Stimulated activated naive CD4-positive, alpha-beta T cell (primary cell): ENCODE measurements around the gene ZNRF3.
"Not testable (repeated sequence)": the region's sequence is repeated elsewhere in the genome, so short reads cannot be mapped to it uniquely, and the experiment has no call there.

Experiments
- DNase-seq, 6 experiments: peaks; one replicate each; lab custom pipeline; 2025; lab: John Stamatoyannopoulos, UW

Gene ZNRF3

DNA sequence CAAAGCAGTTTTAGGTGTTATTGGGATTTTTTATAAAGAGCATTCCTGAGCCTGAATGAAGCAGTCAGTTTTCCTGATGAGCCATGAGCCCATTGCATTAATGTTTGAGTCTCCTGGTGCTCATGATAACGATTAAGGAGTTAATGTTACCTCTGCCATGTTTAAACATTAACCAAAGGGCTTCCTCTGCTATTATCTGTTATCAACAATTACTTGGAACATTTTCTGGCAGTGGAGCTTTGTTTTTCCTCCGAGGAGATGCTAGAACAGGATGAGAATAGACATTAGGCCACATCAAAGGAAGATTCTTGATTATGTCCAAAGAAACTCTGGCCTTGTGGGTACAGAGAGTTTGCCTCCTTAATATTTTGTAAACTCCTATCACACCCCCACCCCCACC is 49.9 kb downstream of the ZNRF3 start:
- DNase-seq: no peak

DNA sequence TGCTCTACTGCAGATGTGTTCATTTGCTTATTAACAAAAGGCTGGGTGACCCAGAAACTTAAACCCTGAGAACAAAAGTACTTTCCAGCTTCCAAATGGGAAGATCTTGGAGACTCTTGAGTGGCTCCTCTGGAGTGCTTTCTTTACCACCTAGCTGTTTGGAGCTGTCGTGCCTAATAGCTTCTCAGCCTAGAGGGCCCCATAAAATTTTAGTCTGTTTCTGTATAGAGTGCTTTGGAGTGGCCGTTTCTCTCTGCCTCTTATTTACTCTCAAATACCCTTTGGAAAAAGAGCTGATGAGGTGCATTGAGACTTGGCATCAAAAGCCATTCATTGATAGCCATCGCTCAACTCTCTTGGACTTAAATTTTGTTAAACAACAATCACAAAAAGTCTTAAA is 50.7 kb downstream of the ZNRF3 start:
- DNase-seq: no peak

DNA sequence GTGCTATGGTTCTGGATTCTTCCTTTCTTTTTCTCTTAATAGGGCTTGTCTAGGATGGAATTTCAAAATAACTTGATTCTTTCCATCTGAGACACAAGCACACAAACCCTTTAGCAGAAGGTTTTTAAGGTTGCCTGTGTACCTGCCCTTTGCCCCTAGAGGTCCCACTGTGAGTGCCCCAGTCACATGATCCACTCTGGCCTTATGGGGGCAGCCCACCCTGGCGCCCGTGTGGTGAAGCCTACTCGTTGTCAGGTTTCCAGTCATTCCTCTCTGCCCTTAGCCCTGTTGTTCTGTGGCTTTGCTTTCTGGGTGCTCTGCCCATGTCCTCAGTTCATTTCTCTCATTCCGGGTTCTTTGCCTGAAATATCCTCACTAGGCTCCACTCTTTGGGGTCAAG is 51.8 kb downstream of the ZNRF3 start:
- no peak for DNase-seq

DNA sequence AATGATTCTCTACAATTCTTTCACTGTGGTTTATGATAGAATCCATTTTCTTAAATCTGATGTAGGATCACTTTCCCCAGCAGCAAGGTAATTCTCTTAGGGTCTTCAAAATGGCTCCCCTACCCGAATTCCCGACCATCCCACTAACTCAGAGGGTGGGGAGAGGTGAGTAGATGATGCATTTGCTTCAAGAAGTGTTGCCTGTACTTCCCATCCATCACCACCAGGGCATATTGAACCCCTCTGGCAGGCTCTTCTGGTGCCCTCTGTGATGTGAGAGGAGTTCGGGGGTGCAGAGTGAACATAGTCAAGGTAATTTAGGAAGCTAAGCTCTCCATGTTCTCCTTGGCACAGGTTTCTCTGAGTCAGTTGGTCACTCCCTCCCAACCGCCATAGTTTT is 52.3 kb downstream of the ZNRF3 start:
- DNase-seq: no peak

DNA sequence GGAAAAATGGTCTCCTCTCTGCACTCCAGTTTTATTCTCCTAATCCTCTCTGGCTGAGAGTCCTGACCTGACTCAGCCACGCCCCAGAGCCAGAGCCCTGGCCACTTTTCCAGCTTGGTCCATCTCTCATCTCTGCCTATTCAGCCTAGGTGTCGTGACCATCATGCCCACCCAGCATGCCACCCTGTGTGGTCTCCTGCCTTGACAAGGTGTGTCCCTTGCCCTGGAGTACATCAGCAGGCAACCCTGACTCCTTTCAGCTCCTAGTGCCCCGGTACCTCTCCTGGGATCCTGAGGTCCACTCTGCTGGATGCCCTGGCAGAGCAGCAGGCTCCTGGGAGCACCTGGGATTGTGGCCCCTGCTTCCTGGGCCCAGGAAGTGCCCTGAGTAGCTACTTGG is 52.8 kb downstream of the ZNRF3 start:
- DNase-seq: no peak

DNA sequence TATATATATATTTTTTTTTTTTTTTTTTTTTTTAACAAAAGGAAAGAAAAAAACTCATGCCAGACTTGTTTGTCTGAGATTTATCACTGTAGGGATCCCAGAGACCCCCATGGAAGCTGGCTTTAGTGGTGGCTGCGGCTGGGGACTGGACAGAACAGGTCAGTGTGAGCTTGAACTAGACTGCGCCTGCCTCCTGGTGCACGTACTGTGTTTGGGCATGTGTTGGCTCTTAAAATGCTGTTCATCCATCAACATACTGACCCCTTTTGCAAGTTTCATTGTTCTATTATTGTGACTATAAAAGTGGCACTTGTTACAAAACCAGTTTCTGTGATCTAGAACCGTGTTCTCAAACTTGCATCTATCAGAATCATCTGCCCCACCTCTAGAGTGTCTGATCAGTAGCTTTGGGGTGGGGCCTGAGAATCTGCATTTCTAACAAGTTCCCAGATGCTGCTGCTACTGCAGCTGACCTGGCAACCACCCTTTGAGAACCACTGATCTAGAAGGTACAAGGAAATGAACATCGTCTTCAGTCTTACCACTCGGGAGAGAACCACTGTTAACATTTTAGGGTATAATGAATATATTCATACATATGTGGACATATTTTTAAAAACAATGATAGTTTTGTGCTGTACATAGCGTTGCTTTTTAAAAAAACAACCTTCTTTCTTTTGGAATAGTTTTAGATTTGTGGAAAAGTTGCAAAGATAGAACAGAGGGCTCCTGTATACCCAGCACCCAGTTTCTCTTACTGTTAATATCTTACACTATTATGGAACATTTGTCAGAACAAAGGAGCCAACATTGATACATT is 54.0 kb downstream of the ZNRF3 start:
- no peak for DNase-seq

DNA sequence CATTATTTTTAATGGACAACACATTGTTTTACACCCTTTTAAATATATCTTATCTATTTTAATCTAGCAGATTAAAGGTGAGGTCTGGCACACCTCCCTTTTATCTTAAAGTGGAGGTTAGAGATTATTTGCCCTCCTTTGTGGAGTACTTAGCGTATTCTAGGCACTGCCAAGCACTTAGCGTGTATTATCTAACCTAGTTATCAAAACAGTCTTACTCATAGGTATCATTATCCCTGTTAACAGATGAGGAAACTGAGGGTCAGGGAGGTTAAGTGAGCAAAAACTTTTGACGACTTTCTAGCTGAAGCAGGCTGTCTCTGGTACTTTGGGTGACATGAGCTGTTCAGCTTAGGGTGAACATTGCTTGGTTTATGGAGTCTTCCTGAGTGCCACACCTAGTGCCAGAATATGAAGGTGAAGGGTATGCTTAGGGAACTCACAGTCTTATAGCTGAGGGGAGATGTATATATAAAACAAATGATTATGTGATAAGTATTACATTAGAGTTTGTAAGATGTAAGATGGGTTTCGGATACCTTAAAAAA is 55.0 kb downstream of the ZNRF3 start:
- DNase-seq: no peak

DNA sequence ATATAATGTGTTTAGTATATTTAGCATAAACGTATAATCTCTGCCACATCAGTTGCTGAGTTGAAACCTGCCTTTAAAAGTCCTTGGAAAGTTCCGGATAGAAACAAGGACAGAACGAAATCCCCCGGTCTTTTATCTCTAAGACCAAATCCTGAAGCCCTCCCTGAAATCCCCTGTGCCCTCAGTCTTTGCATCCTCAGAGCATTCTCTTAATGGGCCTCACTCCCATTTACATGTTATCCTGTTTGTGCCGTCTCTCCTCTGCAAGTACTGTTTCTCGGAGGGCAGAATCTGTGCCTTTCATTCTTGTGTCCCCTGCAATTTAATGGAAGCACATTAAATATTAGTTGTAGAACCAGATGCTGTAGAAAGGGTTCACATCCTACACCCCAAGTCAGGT is 56.0 kb downstream of the ZNRF3 start:
- no peak for DNase-seq

DNA sequence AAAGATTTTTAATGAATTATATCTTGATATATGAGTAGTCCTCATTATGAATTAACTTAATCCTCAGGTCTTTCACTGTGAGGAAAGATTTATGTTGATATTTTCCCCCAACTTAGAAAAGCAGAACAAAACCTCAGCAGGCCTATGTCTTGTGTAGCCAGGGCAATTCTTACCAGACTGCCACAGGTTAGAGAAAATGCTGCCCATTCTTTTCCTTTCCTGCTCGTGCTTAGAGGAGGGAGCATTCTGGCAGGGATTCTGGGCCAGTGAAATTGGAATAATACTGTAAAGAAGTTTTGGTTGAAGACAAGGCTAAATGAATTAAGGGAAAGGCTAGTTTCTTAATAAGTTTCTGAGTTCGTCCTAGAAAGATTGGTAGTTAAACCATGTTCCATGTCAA is 56.6 kb downstream of the ZNRF3 start:
- no peak for DNase-seq

DNA sequence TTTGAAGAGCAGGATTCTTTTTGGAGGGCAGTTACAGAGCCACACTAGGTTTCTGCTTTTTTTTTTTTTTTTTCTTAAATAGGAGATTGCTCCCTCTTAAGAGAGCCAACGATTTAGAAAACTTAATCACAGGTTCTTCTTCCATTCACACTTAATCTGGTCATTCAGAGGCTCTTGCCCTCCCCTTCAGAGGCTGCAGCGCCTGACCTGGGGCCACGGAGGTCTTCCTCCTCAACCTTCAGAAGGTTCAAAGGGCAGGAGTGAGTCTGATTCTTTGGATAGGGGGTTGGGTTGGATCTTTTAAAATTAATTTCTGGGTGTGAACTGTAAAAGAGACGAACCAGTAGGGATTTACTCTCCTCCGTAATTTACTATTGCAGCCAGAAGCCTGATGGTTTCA is 57.1 kb downstream of the ZNRF3 start:
- no peak for DNase-seq

DNA sequence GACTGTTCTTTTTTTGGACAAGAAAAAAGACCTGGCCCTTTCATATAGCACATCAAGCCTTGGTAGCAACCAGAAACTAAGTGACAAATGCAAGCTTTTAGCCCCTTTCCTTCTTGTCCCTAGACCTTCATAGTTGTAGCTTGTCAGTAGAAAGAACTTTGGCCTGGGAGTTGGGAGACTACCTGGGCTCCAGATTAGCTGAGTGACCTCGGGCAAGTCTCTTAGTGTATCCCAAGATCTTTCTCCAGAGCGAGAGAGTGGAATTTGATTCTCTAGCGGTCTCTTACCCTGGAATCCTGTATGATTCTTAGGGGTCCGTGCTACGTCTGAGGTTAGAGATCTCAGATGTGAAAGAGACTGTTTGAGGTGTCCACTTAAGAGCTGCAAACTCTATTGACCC is 59.0 kb downstream of the ZNRF3 start:
- no peak for DNase-seq

DNA sequence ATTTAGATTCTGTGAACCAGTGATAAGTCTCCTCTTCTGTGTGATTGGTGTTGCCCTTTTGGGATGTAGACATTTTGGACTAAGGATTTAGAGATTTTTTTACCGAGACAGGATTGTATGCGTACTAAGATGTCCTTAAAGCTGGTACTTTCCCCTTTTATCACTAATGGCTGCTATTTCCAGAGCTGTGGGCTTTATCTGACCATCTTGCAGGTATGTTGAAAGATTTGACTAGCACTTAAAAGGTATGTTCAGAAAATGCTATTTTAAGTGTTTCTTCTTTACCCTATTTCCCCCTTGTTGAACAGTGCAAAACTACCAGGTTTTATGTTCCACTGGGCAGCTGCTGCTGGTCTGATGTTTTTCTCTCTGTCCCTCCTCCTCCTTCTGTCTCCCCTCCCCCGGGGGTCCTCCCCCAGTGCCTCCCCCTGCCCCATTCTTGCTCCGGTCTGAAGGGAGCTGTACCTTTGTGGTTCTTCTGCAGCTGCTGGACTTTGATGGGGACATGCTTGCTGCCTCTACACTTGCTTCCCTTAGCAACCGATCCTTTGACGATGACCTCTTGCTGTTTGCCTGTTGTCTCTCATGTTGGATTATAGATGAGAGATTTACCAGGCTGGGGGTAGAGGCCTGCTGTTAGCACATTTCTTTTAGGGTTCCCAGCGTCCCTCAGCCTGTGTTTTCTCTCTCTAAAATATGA is 59.6 kb downstream of the ZNRF3 start:
- DNase-seq: no peak

DNA sequence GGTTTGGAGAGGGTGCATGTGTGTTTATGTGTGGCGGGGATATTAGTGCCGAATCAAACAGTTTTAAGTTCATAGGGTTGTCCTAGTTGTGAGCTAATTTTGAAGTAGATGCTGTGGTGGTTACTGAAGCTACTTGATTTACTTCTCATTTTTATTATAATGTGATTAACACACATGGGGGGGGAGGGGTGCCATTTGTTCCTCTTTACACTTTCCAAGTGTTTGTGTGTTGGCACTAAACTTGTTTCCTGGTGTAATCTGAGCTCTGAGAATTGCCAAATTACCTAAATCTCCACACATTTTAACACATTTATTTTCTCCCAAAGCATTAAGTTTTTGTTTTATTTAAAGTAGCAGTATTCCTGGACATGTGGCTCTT is 60.1 kb downstream of the ZNRF3 start:
- DNase-seq: no peak

DNA sequence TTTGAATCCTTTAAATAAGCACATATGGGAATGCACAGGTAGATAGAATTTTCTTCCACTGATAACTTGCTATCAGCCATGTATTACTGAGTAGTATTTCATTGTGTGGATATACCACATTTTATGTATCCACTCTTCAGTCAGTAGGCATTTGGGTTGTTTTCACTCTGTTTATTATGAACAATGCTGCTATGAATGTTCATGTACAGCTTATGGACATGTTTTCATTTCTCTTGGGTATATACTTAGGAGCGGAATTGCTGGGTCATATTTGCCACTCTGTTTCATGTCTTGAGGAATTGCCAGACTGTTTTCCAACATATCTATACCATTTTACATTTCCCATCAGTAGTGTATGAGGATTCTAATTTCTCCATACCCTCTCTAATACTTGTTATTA is 63.8 kb downstream of the ZNRF3 start:
- no peak for DNase-seq

DNA sequence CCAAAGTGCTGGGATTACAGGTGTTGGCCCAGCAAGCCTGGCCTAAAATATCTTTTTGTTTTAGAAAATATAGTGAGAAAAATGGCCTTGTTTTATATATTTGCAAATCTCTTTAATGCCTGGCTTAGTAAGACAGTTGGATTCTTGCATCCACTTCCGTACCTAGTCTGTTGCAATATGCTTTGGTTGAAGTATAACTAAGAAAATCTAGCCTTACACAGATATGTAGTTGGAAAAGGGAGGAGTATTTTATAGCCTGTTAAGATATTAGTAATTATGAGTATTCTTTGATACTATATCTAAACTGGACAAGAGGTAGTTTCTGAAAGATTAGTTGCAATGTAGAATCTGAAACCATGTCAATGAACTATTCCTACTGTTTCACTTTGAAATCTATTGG is 65.1 kb downstream of the ZNRF3 start:
- no peak for DNase-seq

DNA sequence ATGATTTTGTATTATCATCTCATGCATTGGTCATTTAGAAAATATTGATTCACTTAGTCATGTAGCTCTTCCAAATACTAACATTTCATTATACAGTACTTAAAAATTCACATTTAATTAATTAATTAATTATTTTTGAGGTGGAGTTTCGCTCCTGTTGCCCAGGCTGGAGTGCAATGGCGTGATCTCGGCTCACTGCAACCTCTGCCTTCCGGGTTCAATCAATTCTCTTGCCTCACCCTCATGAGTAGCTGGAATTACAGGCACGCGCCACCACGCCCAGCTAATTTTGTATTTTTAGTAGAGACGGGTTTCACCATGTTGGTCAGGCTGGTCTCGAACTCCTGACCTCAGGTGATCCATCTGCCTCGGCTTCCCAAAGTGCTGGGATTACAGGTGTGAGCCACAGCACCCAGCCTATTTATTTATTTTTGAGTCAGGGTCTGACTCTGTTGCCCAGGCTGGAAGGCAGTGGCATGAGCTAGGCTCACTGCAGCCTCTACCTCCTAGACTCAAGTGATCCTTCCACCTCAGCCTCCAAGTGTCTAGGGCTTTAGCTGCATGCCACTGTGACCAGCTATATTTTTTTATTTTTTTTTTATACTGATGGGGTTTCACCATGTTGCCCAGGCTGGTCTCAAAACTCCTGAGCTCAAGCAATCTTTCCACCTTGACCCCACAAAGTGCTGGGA is 65.6 kb downstream of the ZNRF3 start:
- DNase-seq: not testable (repeated sequence)

DNA sequence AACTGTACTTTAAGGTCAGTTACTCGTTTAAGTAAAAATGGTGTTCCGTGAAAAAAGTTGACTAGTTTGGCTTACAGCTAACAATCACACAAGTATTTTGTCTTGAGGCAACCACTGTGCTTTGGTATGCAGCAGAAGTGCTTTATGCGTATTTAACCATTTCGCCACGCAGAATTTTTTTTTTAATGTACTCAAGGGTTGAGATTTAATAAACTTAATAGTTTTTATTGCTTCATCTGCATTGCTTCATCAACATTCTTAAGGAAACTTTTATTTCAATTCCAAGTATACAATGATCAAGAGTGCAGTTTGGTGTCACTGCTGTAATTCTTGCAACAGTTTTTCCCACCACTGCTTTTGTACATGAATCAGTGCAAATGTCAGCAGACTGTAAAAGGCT is 66.4 kb downstream of the ZNRF3 start:
- no peak for DNase-seq

DNA sequence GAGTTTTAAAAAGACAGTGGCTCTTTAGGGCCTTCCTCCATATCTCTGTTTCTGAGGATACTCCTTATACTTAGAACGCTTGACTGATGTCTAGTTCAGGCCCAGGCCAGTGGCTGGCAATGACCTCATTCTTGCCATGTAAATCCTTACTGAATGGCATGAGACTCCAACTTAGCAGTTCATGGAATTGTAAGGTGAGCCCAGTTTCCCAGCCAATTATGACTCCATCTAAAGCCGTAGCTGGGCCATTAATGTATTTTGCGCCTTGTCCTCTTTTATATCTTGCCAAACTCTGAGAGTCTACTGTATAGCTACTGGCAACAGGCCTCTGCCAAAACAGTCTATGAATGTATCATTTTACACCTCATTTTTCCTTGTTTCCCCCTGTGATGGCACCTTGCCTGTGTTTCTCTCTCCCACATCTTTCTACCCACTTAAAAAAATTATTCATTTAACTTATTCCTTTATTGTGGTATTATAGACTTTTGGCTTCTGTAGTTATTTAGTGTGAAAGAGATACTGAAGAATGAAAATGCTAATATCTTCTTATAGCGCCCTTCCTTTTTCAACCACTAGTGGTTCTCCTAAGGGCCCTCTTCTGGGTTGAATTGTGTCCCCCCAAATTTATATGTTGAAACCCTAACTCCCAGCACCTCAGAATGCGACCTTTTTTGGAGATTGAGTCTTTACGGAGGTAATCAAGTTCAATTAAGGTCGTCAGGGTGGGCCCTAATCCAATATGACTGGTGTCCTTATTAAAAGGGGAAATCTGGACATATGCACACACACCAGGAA is 67.4 kb downstream of the ZNRF3 start:
- no peak for DNase-seq

DNA sequence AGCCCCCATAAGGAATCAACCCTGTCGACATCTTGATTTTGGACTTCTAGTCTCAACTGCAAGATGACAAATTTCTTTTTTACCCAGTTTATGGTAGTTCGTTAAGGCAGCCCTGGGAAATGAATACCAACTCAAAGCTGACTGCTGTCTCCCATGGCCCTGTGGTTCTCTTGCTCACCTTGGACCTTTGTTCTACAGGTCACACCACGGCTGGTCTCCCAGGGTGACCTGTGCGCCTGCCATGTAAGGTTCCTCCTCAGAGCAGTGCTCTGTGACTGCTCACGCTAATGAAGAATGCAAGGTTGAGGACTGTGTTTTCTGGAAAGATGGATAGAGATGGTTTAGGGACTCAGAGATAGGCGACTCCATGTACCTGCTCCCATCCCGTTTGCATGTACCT is 68.2 kb downstream of the ZNRF3 start:
- DNase-seq: no peak

DNA sequence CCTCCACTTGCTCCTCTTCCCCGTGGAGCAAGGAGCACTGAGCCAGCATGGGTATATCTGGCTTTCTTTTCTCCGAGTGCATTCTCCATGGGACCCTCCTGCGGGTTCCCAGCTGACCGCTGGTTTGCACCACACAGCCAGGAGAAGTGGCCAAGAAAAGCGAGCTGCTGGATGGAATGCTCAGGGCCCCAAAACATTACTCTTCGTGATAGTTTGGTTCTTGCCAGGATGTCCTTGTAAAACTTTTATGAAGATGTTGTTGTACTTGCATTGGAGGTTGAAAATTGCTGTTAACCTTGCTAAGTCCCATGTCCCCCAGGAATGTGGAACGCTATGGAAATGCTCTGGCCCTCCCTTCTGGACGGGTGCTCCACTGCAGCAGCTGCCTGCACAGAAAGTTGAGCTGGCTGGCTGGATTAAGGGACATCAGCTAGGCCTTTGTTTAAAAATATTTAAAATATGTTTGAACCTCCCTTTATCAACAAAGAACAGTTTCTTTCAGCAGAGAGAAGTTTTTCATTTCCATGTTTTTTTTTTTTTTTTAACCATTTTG is 68.7 kb downstream of the ZNRF3 start:
- no peak for DNase-seq

DNA sequence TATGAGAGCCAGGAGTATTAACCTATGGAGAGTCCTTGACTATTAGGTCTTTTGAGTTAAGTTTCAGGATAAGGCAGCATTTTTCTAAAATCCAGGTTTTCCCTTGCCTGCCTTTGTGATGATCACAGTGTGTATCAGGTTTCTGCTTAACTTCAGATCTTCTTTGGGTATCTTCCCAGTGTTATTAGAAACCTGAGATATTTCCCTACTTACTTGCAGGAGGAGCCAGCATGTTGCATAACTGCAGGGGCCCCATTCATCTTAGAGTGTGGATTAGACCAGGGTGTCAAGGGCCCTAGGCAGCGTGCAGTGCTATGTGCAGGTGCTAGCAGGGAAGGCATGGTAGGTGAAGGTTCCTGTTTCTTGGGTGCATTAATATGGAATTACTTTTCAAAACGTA is 69.5 kb downstream of the ZNRF3 start:
- DNase-seq: no peak

DNA sequence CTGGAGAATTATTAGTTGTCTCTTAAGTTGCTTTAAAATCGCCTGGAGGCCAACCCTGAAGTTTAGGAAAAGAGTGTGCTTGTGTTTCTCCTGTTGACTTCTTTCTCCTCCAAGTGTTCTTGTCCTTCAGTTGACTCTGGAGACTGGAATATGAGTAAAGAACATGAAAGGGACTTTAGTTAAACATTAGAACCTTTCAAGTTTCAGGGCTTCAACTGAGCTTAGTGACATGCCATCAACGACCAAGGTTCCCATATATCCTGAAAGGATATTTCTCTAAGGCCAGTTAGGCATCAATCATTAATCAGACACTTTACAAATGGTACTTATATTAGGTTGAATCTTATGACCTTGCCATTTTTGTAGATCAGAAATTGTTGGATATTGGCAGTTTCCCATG is 70.0 kb downstream of the ZNRF3 start:
- no peak for DNase-seq
